GM10248 (cell line): ENCODE results near the gene IRX3.

Source experiments
- CTCF ChIA-PET: fragments of 300-600 bp; sonication (Branson Sonifier 250); formaldehyde crosslinking; extraction: SDS; loops from one replicate; lab custom pipeline; 2021; ENCODE audit warnings: antibody characterized with exemption; lab: Yijun Ruan, JAX
- POLR2A ChIA-PET: fragments of 350-650 bp; sonication (Branson Sonifier 250); formaldehyde crosslinking; extraction: SDS; loops from one replicate; lab custom pipeline; 2020; ENCODE audit warnings: antibody characterized with exemption; lab: Yijun Ruan, JAX
- DNase-seq: peaks from one replicate; pipeline ENCODE4 v3.0.0; 2012; ENCODE audit errors: extremely low spot score
- TF ChIP-seq, protein P1 (sequence below): IDR thresholded peaks from 2 replicates; pipeline ENCODE4 v1.5.1; 2012; ENCODE audit warnings: mild to moderate bottlenecking, low read depth; ENCODE audit errors: extremely low read depth, missing control alignments, control extremely low read depth

Gene IRX3

DNA sequence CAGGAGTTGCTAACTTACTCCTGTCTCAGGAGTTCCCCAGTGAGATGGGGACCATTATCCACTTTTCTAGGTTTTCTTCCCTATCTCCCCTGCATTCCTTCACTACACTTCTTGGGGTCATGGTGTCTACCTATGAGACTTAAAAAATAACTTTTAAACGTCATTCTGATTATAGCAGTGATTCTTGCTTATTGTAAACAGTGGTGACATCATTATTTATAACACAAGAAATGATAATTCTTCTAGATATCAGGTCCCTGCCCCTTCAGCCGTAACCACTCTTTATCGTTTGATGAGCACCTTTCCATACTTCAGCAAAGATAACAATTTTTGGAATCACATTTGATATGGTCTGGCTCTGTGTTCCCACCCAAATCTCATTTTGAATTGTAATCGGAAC, 27.2 kb upstream of the IRX3 start:
- ChIA-PET POLR2A (no interaction called here), CTCF (no interaction called here)
- TF ChIP-seq, protein P1, sequence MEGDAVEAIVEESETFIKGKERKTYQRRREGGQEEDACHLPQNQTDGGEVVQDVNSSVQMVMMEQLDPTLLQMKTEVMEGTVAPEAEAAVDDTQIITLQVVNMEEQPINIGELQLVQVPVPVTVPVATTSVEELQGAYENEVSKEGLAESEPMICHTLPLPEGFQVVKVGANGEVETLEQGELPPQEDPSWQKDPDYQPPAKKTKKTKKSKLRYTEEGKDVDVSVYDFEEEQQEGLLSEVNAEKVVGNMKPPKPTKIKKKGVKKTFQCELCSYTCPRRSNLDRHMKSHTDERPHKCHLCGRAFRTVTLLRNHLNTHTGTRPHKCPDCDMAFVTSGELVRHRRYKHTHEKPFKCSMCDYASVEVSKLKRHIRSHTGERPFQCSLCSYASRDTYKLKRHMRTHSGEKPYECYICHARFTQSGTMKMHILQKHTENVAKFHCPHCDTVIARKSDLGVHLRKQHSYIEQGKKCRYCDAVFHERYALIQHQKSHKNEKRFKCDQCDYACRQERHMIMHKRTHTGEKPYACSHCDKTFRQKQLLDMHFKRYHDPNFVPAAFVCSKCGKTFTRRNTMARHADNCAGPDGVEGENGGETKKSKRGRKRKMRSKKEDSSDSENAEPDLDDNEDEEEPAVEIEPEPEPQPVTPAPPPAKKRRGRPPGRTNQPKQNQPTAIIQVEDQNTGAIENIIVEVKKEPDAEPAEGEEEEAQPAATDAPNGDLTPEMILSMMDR: no peak
- no peak for DNase-seq

DNA sequence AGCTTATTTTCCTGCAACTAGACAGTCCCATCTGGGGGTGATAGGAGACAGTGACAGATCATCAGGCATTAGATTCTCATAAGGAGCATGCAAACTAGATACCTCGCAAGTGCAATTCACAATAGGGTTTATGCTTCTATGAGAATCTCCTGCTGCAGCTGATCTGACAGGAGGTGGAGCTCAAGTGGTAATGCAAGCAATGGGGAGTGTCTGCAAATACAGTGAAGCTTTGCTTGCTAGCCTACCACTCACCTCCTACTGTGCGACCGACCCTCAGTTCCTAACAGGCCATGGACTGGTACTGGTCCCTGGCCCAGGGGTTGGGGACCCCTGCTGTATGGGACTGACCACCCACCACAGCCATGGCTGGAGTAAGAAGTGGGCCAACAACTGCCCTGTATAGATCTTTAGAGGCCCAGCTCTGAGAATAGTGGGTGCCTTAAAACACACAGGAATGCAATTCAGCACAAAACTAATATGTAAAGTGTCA, 26.0 kb upstream of the IRX3 start:
- ChIA-PET POLR2A (no interaction called here), CTCF (interaction anchor here (1.5 kb wide), 1 partner anchor 10 kb away, joined by 5 read pairs; no protein-coding TSS in a partner anchor)
- TF ChIP-seq, protein P1: no peak
- no peak for DNase-seq

- no peak for DNase-seq
- TF ChIP-seq, protein P1: no peak
- POLR2A ChIA-PET: no interaction called here
- CTCF ChIA-PET: no interaction called here
These were observed 22.8 kb upstream of the IRX3 start for GRCh38 chr16:54309341-54309740.

- TF ChIP-seq, protein P1: no peak
- no peak for DNase-seq
- ChIA-PET POLR2A (no interaction called here), CTCF (interaction anchor here (1.0 kb wide), 1 partner anchor 33 kb away, joined by 3 read pairs; no protein-coding TSS in a partner anchor)
These were observed 18.5 kb upstream of the IRX3 start for GRCh38 chr16:54305080-54305479.

- ChIA-PET CTCF (no interaction called here), POLR2A (no interaction called here)
- no peak for DNase-seq
- TF ChIP-seq, protein P1: no peak
These were observed 17.0 kb upstream of the IRX3 start for GRCh38 chr16:54303613-54304012.

DNA sequence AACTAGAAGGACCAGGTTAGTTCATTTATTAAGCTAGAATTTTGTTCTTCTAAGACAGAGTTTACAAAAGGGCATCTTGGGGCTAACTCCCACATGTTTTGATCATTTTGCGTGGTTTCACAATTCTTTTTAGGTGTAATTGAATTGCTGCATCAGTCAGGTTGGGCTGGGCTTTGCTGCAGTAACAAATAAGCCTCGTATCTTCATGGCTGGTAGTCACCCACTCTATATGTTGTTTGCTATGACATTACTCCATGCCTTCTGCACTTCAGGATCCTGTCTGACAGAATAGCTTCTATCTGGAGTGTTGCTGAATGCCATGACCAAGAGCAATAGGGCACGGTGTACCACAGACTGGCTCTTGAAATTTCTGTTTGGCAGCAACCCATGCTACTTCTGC, 10.6 kb upstream of the IRX3 start:
- DNase-seq: no peak
- TF ChIP-seq, protein P1: no peak
- ChIA-PET CTCF (interaction anchor here (0.9 to 1.4 kb wide), 2 partner anchors 15 to 18 kb away, joined by 3 to 4 read pairs; no protein-coding TSS in a partner anchor), POLR2A (no interaction called here)
